WTC11 (cell line): ENCODE data around the gene ZNF740.

Source experiments
- ARID4B ChIP-seq: sonication (generic); formaldehyde crosslinking; IDR thresholded peaks from 2 replicates; pipeline ENCODE4 v1.8.0; 2023; ENCODE audit warnings: missing genetic modification reagents, mild to moderate bottlenecking, borderline replicate concordance
- CTCF ChIP-seq: fragments of 200-600 bp; IDR thresholded peaks from 2 replicates; pipeline ENCODE4 v1.8.0; 2022; ENCODE audit warnings: antibody characterized with exemption
- FOXJ3 ChIP-seq: sonication (generic); formaldehyde crosslinking; IDR thresholded peaks from 2 replicates; pipeline ENCODE4 v1.9.0; 2021; ENCODE audit warnings: missing genetic modification reagents, mild to moderate bottlenecking, borderline replicate concordance
- IRF1 ChIP-seq: sonication (generic); formaldehyde crosslinking; IDR thresholded peaks from 2 replicates; pipeline ENCODE4 v1.8.0; 2023; ENCODE audit warnings: missing genetic modification reagents
- JUN ChIP-seq: sonication (generic); formaldehyde crosslinking; IDR thresholded peaks from 2 replicates; pipeline ENCODE4 v1.8.0; 2023; ENCODE audit warnings: mild to moderate bottlenecking, missing genetic modification reagents
- KAT7 ChIP-seq: sonication (generic); formaldehyde crosslinking; IDR thresholded peaks from 2 replicates; pipeline ENCODE4 v1.8.1; 2023; ENCODE audit warnings: missing genetic modification reagents, mild to moderate bottlenecking, borderline replicate concordance
- SP1 ChIP-seq: sonication (generic); formaldehyde crosslinking; conservative IDR thresholded peaks from 2 replicates; pipeline ENCODE4 v1.8.1; 2022; ENCODE audit warnings: missing genetic modification reagents
- TEAD4 ChIP-seq: sonication (generic); formaldehyde crosslinking; IDR thresholded peaks from 2 replicates; pipeline ENCODE4 v1.8.0; 2022; ENCODE audit warnings: mild to moderate bottlenecking, missing genetic modification reagents
- USF1 ChIP-seq: sonication (generic); formaldehyde crosslinking; IDR thresholded peaks from 2 replicates; pipeline ENCODE4 v1.8.0; 2022; ENCODE audit warnings: mild to moderate bottlenecking, missing genetic modification reagents
- USF2 ChIP-seq: sonication (generic); formaldehyde crosslinking; IDR thresholded peaks from 2 replicates; pipeline ENCODE4 v1.8.1; 2023; ENCODE audit warnings: mild to moderate bottlenecking, missing genetic modification reagents, moderate library complexity
- ZNF263 ChIP-seq: sonication (generic); formaldehyde crosslinking; IDR thresholded peaks from 2 replicates; pipeline ENCODE4 v1.8.1; 2022; ENCODE audit warnings: low read depth, mild to moderate bottlenecking, moderate library complexity, missing genetic modification reagents

GRCh38 chr12:53182903-53183302 lies 2.4 kb downstream of the ZNF740 start:
- no peak for TF ChIP-seq JUN (CRISPR knock-in tag)
- no peak for TF ChIP-seq IRF1
- TF ChIP-seq ZNF263 (CRISPR knock-in tag), result no peak
- TF ChIP-seq CTCF, result no peak
- no peak for TF ChIP-seq FOXJ3
- no peak for TF ChIP-seq KAT7 (CRISPR knock-in tag)
- no peak for TF ChIP-seq USF2 (CRISPR knock-in tag)
- no peak for TF ChIP-seq ARID4B (CRISPR knock-in tag)
- TF ChIP-seq USF1 (CRISPR knock-in tag), result no peak
- TF ChIP-seq SP1 (CRISPR knock-in tag), result no peak
- no peak for TF ChIP-seq TEAD4 (CRISPR knock-in tag)
